ENCODE results near the gene RASSF5.
"Not testable (repeated sequence)": the region's sequence is repeated elsewhere in the genome, so short reads cannot be mapped to it uniquely, and the experiment has no call there.

RASSF5 gene

GRCh38 chr1:206476591-206476990 lies 30.7 kb upstream of the RASSF5 start:
- DNase-seq: no peak

- no peak for DNase-seq
These were observed 30.2 kb upstream of the RASSF5 start for GRCh38 chr1:206477110-206477509.

GRCh38 chr1:206477581-206478380 lies 29.6 kb upstream of the RASSF5 start:
- no peak for DNase-seq

- no peak for DNase-seq
These were observed 28.6 kb upstream of the RASSF5 start for GRCh38 chr1:206478746-206479145.

- DNase-seq: peak; percentile 46 to 84
These were observed 27.9 kb upstream of the RASSF5 start for GRCh38 chr1:206479183-206480125.

GRCh38 chr1:206480211-206480610 lies 27.1 kb upstream of the RASSF5 start:
- no peak for DNase-seq

- DNase-seq: no peak
These were observed 24.7 kb upstream of the RASSF5 start for GRCh38 chr1:206482611-206483010.

GRCh38 chr1:206483864-206484263 lies 23.5 kb upstream of the RASSF5 start:
- DNase-seq: not testable (repeated sequence)

GRCh38 chr1:206484901-206485300 lies 22.4 kb upstream of the RASSF5 start:
- DNase-seq: no peak

GRCh38 chr1:206486995-206487788 lies 20.1 kb upstream of the RASSF5 start:
- peak; percentile 60 to 76 for DNase-seq

- no peak for DNase-seq
These were observed 19.4 kb upstream of the RASSF5 start for GRCh38 chr1:206487970-206488369.

GRCh38 chr1:206488466-206488865 lies 18.9 kb upstream of the RASSF5 start:
- DNase-seq: peak; percentile 38 to 86

- peak in 1 of 2 donors; percentile 85 for DNase-seq
These were observed 17.2 kb upstream of the RASSF5 start for GRCh38 chr1:206489980-206490770.

- no peak for DNase-seq
These were observed 16.4 kb upstream of the RASSF5 start for GRCh38 chr1:206490771-206491405.

GRCh38 chr1:206491616-206492015 lies 15.7 kb upstream of the RASSF5 start:
- DNase-seq: no peak

- no peak for DNase-seq
These were observed 14.7 kb upstream of the RASSF5 start for GRCh38 chr1:206492589-206492988.

- no peak for DNase-seq
These were observed 14.1 kb upstream of the RASSF5 start for GRCh38 chr1:206493279-206493678.

- no peak for DNase-seq
These were observed 12.3 kb upstream of the RASSF5 start for GRCh38 chr1:206495011-206495461.

GRCh38 chr1:206495493-206496046 lies 11.8 kb upstream of the RASSF5 start:
- DNase-seq: peak; percentile 71 to 93

- peak; percentile 89 to 94 for DNase-seq
These were observed 11.1 kb upstream of the RASSF5 start for GRCh38 chr1:206496131-206496793.

- no peak for DNase-seq
These were observed 10.0 kb upstream of the RASSF5 start for GRCh38 chr1:206497363-206497762.
